Measurements from ENCODE around the gene CAMK1D.

- TF ChIP-seq EZH2 (IDR thresholded peaks at IDR 0.05; ENCODE audit: borderline replicate concordance) (no peak), CTCF (IDR thresholded peaks at IDR 0.05; ENCODE audit: poor library complexity) (no peak), EZH2phosphoT487 (IDR thresholded peaks at IDR 0.05; ENCODE audit: low read depth, severe bottlenecking, unreplicated experiment) (no peak)
Measured at GRCh38 chr10:12445701-12446334, 96.5 kb downstream of the CAMK1D start.

Data from hepatocyte (in vitro differentiated cells).